ENCODE measurements around the gene CHFR. TPM values are rescaled to one million over a fixed set of nuclear protein-coding genes. Genes with fewer than 3 reads are reported as not detected.

CHFR gene
- total RNA-seq, 1 experiment from 2014 or later, result 53.3 TPM

DNA sequence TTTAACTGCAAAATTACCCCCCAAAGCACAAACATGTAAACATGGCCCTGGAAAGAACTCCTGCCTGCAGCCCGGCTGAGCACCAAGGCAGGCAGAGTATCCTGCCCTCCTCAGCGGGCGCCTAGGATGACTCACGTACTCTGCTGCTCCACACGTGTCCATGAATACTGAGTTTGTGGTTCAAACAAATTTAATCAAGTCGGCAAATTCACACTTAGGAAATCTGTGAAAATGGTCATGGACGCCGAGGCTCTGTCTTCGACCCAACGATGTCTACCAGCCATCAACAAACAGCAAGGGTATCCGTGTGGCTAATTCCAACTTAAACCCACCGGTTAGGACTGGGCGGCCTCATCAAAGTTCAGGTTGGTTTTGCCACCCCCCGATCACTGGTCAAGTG is 84.3 kb downstream of the CHFR start:
- Mint-ChIP-seq H3K9me3 (no peaks in the 10 kb centered on the region), H3K4me1 (no peaks in the 10 kb centered on the region), H3K27ac (peak overlapping the region in 2 of 3 experiments; percentile 49 to 51; a peak in 2 of 7 replicates), H3K4me3 (no peak overlapping the region), H3K27me3 (ENCODE audit: low read depth) (no peaks in the 10 kb centered on the region; the same call in 1 of the 2 replicates), H3K36me3 (ENCODE audit: insufficient read depth in 1 of 3, low read depth in 3 of 3) (peaks cover 44 to 86% (median 77%) of the 10 kb centered on the region in 3 experiments)
- WGBS (ENCODE audit: extremely low coverage, insufficient read length, low lambda C conversion rate), result no CpG with 5 or more reads among the region's 14 CpGs
- no peak for DNase-seq
- Histone ChIP-seq H4K8ac (replicated peaks; ENCODE audit: insufficient read length, low read depth, low read length) (no peak overlapping the region), H3K9ac (ENCODE audit: extremely low read depth, insufficient read length, low read length) (no peak overlapping the region), H2AFZ (ENCODE audit: low read length) (no peak overlapping the region), H4K5ac (ENCODE audit: insufficient read length, low read depth, low read length) (no peak overlapping the region), H3K14ac (ENCODE audit: insufficient read depth, low read length) (no peak overlapping the region), H3K79me2 (ENCODE audit: insufficient read depth, low read length) (no peaks in the 10 kb centered on the region), H2BK20ac (ENCODE audit: low read depth, low read length, poor library complexity, severe bottlenecking) (no peak overlapping the region), H3K18ac (ENCODE audit: insufficient read length, low read depth, low read length) (no peak overlapping the region), H4K20me1 (ENCODE audit: control insufficient read depth, insufficient read depth, insufficient read length) (no peaks in the 10 kb centered on the region), H2BK15ac (ENCODE audit: low read depth, low read length) (no peak overlapping the region), H3K4ac (ENCODE audit: low read depth, low read length) (no peak overlapping the region), H4K91ac (ENCODE audit: insufficient read length, low read depth, low read length) (no peak overlapping the region), H3K4me2 (ENCODE audit: insufficient read depth, insufficient read length, low read length) (no peak overlapping the region), H3K27me3 (ENCODE audit: insufficient read depth, low read length) (no peaks in the 10 kb centered on the region), H2BK12ac (ENCODE audit: insufficient read length, low read depth, low read length) (no peak overlapping the region), H3K23ac (ENCODE audit: insufficient read length, low read depth, low read length) (no peak overlapping the region), H2BK5ac (ENCODE audit: insufficient read length, low read length) (no peak overlapping the region), H3K56ac (ENCODE audit: insufficient read length, low read depth, low read length) (no peak overlapping the region), H3K4me1 (ENCODE audit: insufficient read depth, low read length) (no peaks in the 10 kb centered on the region), H3K9me3 (ENCODE audit: control insufficient read depth, low read depth, low read length) (no peaks in the 10 kb centered on the region), H2AK5ac (ENCODE audit: insufficient read length, low read length) (no peak overlapping the region), H3K27ac (ENCODE audit: insufficient read length, low read depth, low read length) (no peak overlapping the region), H2BK120ac (ENCODE audit: low read depth, low read length, poor library complexity, severe bottlenecking) (no peak overlapping the region), H3T11ph (ENCODE audit: low read length) (no peak overlapping the region), H3K23me2 (ENCODE audit: insufficient read length, low read depth, low read length, poor library complexity, severe bottlenecking) (no peaks in the 10 kb centered on the region), H3K79me1 (ENCODE audit: insufficient read depth, low read depth, low read length, poor library complexity, severe bottlenecking) (no peaks in the 10 kb centered on the region)
- TF ChIP-seq, protein P1, sequence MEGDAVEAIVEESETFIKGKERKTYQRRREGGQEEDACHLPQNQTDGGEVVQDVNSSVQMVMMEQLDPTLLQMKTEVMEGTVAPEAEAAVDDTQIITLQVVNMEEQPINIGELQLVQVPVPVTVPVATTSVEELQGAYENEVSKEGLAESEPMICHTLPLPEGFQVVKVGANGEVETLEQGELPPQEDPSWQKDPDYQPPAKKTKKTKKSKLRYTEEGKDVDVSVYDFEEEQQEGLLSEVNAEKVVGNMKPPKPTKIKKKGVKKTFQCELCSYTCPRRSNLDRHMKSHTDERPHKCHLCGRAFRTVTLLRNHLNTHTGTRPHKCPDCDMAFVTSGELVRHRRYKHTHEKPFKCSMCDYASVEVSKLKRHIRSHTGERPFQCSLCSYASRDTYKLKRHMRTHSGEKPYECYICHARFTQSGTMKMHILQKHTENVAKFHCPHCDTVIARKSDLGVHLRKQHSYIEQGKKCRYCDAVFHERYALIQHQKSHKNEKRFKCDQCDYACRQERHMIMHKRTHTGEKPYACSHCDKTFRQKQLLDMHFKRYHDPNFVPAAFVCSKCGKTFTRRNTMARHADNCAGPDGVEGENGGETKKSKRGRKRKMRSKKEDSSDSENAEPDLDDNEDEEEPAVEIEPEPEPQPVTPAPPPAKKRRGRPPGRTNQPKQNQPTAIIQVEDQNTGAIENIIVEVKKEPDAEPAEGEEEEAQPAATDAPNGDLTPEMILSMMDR (conservative IDR thresholded peaks at IDR 0.05), result no peak

Measured in H9 (cell line).